Measurements from ENCODE around the gene SLC38A1. TPM values are rescaled to one million over a fixed set of nuclear protein-coding genes. Genes with fewer than 3 reads are reported as not detected.
A peak's percentile ranks its signal among the peaks of the same experiment; 100 is the strongest.

SLC38A1 gene
- total RNA-seq, 1 experiment from 2014 or later = 259 TPM

DNA sequence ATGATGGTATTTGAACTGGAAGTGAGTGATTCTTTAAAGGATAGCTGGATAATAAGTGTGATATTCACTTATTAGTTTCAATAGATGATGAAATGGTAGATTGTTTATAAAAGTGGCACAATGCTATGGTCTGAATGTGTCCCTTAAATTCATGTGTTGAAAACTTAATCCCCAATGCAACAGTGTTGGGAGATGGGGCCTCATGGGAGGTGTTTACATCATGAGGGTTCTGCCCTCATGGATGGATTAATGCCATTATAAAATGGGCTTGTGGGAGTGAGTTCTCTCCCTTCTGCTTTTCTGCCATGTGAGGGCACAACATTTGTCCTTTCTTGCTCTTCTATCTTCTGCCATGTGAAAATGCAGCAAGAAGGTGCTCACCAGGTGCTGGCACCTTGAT is 134.0 kb downstream of the SLC38A1 start:
- POLR2A ChIA-PET = no interaction called here
- H3K9me3 Mint-ChIP-seq (ENCODE audit: unreplicated experiment) = peaks cover 7% of the 10 kb centered on the region
- no peak overlapping the region for H3K4me3 Mint-ChIP-seq (ENCODE audit: unreplicated experiment)
- BruUV-seq (replicated peaks) = no TSS peak
- H3K36me3 Mint-ChIP-seq (ENCODE audit: insufficient read depth, unreplicated experiment) = no peaks in the 10 kb centered on the region
- no peaks in the 10 kb centered on the region for H3K36me3 ChIP-seq (ENCODE audit: control insufficient read depth, insufficient read depth, low read length)
- no peak for DNase-seq
- no peaks in the 10 kb centered on the region; the same call in 1 of the 2 replicates for H3K27me3 ChIP-seq (replicated peaks; ENCODE audit: control insufficient read depth, insufficient read depth, low read length)
- CTCF ChIA-PET = interaction anchor here (0.6 kb wide), 1 partner anchor 10 kb away, joined by 3 read pairs; no protein-coding TSS in a partner anchor
- peaks cover 18% of the 10 kb centered on the region for H3K4me1 ChIP-seq
- TF ChIP-seq, protein P1, sequence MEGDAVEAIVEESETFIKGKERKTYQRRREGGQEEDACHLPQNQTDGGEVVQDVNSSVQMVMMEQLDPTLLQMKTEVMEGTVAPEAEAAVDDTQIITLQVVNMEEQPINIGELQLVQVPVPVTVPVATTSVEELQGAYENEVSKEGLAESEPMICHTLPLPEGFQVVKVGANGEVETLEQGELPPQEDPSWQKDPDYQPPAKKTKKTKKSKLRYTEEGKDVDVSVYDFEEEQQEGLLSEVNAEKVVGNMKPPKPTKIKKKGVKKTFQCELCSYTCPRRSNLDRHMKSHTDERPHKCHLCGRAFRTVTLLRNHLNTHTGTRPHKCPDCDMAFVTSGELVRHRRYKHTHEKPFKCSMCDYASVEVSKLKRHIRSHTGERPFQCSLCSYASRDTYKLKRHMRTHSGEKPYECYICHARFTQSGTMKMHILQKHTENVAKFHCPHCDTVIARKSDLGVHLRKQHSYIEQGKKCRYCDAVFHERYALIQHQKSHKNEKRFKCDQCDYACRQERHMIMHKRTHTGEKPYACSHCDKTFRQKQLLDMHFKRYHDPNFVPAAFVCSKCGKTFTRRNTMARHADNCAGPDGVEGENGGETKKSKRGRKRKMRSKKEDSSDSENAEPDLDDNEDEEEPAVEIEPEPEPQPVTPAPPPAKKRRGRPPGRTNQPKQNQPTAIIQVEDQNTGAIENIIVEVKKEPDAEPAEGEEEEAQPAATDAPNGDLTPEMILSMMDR (IDR thresholded peaks at IDR 0.05; ENCODE audit: insufficient read depth in 1 of 2, low read depth in 1 of 2, low read length in 1 of 2, severe bottlenecking in 1 of 2, unreplicated experiment in 1 of 2) = no peak
- intact Hi-C loops (cut with micrococcal nuclease; ENCODE audit: unreplicated experiment) = loop anchor here (2.0 to 10.0 kb wide), 4 partner anchors 42 to 800 kb away; partner anchors contain the start of gene SCAF11
- H3K27me3 Mint-ChIP-seq (ENCODE audit: insufficient read depth, unreplicated experiment) = peaks cover 2% of the 10 kb centered on the region
- H3K27ac Mint-ChIP-seq (ENCODE audit: unreplicated experiment) = peak overlapping the region; percentile 76
- H3K4me3 ChIP-seq (ENCODE audit: low read depth, low read length) = no peak overlapping the region
- no peaks in the 10 kb centered on the region for H3K9me3 ChIP-seq
- H3K4me1 Mint-ChIP-seq (ENCODE audit: low read depth, unreplicated experiment) = peaks cover 18% of the 10 kb centered on the region

DNA sequence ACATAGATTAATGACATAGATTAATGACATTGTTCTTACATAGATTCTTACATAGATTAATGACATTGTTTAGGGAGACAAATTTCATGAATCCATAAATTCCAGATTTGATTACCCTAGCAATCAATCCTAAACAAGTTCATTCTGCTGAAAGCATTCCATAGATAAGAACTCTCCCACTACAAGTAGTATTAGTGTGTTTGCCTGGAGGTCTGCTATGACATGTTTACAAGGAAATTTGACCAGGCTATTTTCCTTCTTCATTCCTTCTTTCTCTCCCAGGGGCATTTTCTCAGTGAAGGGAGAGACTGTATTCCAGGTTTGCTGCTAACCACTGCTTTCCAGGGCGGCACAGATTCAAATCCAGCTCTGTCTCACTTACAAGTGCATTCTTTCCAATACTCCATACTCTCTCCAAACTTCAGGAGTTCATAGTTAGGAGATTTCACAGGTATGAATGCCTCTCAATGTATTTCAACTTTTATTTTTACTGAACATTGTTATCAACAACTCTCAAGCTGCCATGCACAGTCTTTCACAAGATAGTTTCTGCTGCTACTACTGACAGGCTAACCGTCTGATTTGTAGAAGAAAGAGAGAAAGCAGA is 134.5 kb downstream of the SLC38A1 start:
- Mint-ChIP-seq H3K4me1 (ENCODE audit: low read depth, unreplicated experiment) (peaks cover 18% of the 10 kb centered on the region), H3K9me3 (ENCODE audit: unreplicated experiment) (peaks cover 7% of the 10 kb centered on the region), H3K36me3 (ENCODE audit: insufficient read depth, unreplicated experiment) (no peaks in the 10 kb centered on the region), H3K4me3 (ENCODE audit: unreplicated experiment) (no peak overlapping the region), H3K27me3 (ENCODE audit: insufficient read depth, unreplicated experiment) (peaks cover 2% of the 10 kb centered on the region), H3K27ac (ENCODE audit: unreplicated experiment) (peak overlapping the region; percentile 76)
- peak in 1 of 2 experiments; percentile 36 for DNase-seq
- ChIA-PET CTCF (interaction anchor here (0.6 to 1.2 kb wide), 3 partner anchors 9 to 527 kb away, joined by 3 to 10 read pairs (median 3); no protein-coding TSS in a partner anchor), POLR2A (no interaction called here)
- BruUV-seq (replicated peaks) = no TSS peak
- Histone ChIP-seq H3K4me1 (peaks cover 18% of the 10 kb centered on the region), H3K9me3 (no peaks in the 10 kb centered on the region), H3K27me3 (replicated peaks; ENCODE audit: control insufficient read depth, insufficient read depth, low read length) (no peaks in the 10 kb centered on the region; the same call in 1 of the 2 replicates), H3K4me3 (ENCODE audit: low read depth, low read length) (no peak overlapping the region), H3K36me3 (ENCODE audit: control insufficient read depth, insufficient read depth, low read length) (no peaks in the 10 kb centered on the region)
- intact Hi-C loops (cut with micrococcal nuclease; ENCODE audit: unreplicated experiment) = loop anchor here (2.0 to 10.0 kb wide), 4 partner anchors 43 to 800 kb away; partner anchors contain the start of gene SCAF11
- TF ChIP-seq, protein P1 (IDR thresholded peaks at IDR 0.05; ENCODE audit: insufficient read depth in 1 of 2, low read depth in 1 of 2, low read length in 1 of 2, severe bottlenecking in 1 of 2, unreplicated experiment in 1 of 2) = no peak

GRCh38 chr12:46133751-46134150 is 135.1 kb downstream of the SLC38A1 start:
- H3K36me3 ChIP-seq (ENCODE audit: control insufficient read depth, insufficient read depth, low read length) = no peaks in the 10 kb centered on the region
- intact Hi-C loops (cut with micrococcal nuclease; ENCODE audit: unreplicated experiment) = loop anchor here (2.0 to 10.0 kb wide), 4 partner anchors 44 to 801 kb away; partner anchors contain the start of gene SCAF11
- no peaks in the 10 kb centered on the region; the same call in 1 of the 2 replicates for H3K27me3 ChIP-seq (replicated peaks; ENCODE audit: control insufficient read depth, insufficient read depth, low read length)
- CTCF ChIA-PET = interaction anchor here (0.6 to 1.2 kb wide), 4 partner anchors 9 to 528 kb away, joined by 3 to 10 read pairs (median 3); no protein-coding TSS in a partner anchor
- Mint-ChIP-seq H3K27me3 (ENCODE audit: insufficient read depth, unreplicated experiment) (peaks cover 7% of the 10 kb centered on the region), H3K4me3 (ENCODE audit: unreplicated experiment) (no peak overlapping the region), H3K4me1 (ENCODE audit: low read depth, unreplicated experiment) (peaks cover 23% of the 10 kb centered on the region), H3K9me3 (ENCODE audit: unreplicated experiment) (peaks cover 5% of the 10 kb centered on the region), H3K27ac (ENCODE audit: unreplicated experiment) (no peak overlapping the region), H3K36me3 (ENCODE audit: insufficient read depth, unreplicated experiment) (no peaks in the 10 kb centered on the region)
- TF ChIP-seq, protein P1 (IDR thresholded peaks at IDR 0.05; ENCODE audit: insufficient read depth in 1 of 2, low read depth in 1 of 2, low read length in 1 of 2, severe bottlenecking in 1 of 2, unreplicated experiment in 1 of 2) = no peak
- H3K4me1 ChIP-seq = peaks cover 18% of the 10 kb centered on the region
- POLR2A ChIA-PET = no interaction called here
- peak in 1 of 2 experiments; percentile 62 for DNase-seq
- no TSS peak for BruUV-seq (replicated peaks)
- H3K4me3 ChIP-seq (ENCODE audit: low read depth, low read length) = no peak overlapping the region
- H3K9me3 ChIP-seq = no peaks in the 10 kb centered on the region

Other genes with a start within 250 kb of the SLC38A1 start
- gene SLC38A2, start 103.7 kb upstream of the SLC38A1 start, total RNA-seq (2022) = 317 and 331 TPM in 2 replicates